ENCODE data around the gene LYL1. TPM values are rescaled to one million over a fixed set of nuclear protein-coding genes. Genes with fewer than 3 reads are reported as not detected.

LYL1 gene
- total and polyA plus RNA-seq, 4 donors = 0.35 to 69.7 (median 2.3) TPM

- WGBS = 95% methylated on average over 28 of the region's 28 CpGs
- Histone ChIP-seq H3K27me3 (ENCODE audit: control insufficient read depth in 4 of 4, insufficient read depth in 4 of 4, low read length in 3 of 4) (no peaks in the 10 kb centered on the region), H3K27ac (ENCODE audit: low read depth in 1 of 2, low read length in 2 of 2) (no peak overlapping the region), H3K9ac (ENCODE audit: low read depth in 1 of 2, low read length in 2 of 2) (no peak overlapping the region), H3K36me3 (ENCODE audit: control insufficient read depth in 4 of 4, insufficient read depth in 3 of 4, low read depth in 1 of 4, low read length in 3 of 4) (peaks cover 12 to 39% (median 15%) of the 10 kb centered on the region in 4 donors), H3K4me1 (ENCODE audit: control insufficient read depth in 4 of 4, insufficient read depth in 4 of 4, low read length in 3 of 4) (no peaks in the 10 kb centered on the region), H3K4me3 (ENCODE audit: low read depth in 1 of 3, low read length in 3 of 3) (no peak overlapping the region), H3K9me3 (ENCODE audit: control insufficient read depth in 4 of 4, low read length in 3 of 4) (no peaks in the 10 kb centered on the region)
- DNase-seq (ENCODE audit: low spot score) = no peak
- TF ChIP-seq GABPA (IDR thresholded peaks at IDR 0.05 in 1 of 2, conservative IDR thresholded peaks at IDR 0.05 in 1 of 2) (no peak), RAD21 (IDR thresholded peaks at IDR 0.05) (no peak), JUND (IDR thresholded peaks at IDR 0.05) (no peak), EGR1 (IDR thresholded peaks at IDR 0.05; ENCODE audit: low read depth in 2 of 2) (no peak), HNF4A (conservative IDR thresholded peaks at IDR 0.05) (no peak), MAX (IDR thresholded peaks at IDR 0.05) (no peak), FOXA2 (IDR thresholded peaks at IDR 0.05) (no peak), TAF1 (conservative IDR thresholded peaks at IDR 0.05) (no peak), ATF3 (IDR thresholded peaks at IDR 0.05) (no peak)
These were observed 34.7 kb upstream of the LYL1 start for GRCh38 chr19:13137290-13137794.

GRCh38 chr19:13135068-13136062 is 32.7 kb upstream of the LYL1 start:
- Histone ChIP-seq H3K4me1 (ENCODE audit: control insufficient read depth in 4 of 4, insufficient read depth in 4 of 4, low read length in 3 of 4) (no peaks in the 10 kb centered on the region), H3K9me3 (ENCODE audit: control insufficient read depth in 4 of 4, low read length in 3 of 4) (no peaks in the 10 kb centered on the region), H3K4me3 (ENCODE audit: low read depth in 1 of 3, low read length in 3 of 3) (no peak overlapping the region), H3K9ac (ENCODE audit: low read depth in 1 of 2, low read length in 2 of 2) (no peak overlapping the region), H3K36me3 (ENCODE audit: control insufficient read depth in 4 of 4, insufficient read depth in 3 of 4, low read depth in 1 of 4, low read length in 3 of 4) (peaks cover 12 to 39% (median 15%) of the 10 kb centered on the region in 4 donors), H3K27me3 (ENCODE audit: control insufficient read depth in 4 of 4, insufficient read depth in 4 of 4, low read length in 3 of 4) (no peaks in the 10 kb centered on the region), H3K27ac (ENCODE audit: low read depth in 1 of 2, low read length in 2 of 2) (no peak overlapping the region)
- DNase-seq (ENCODE audit: low spot score) = no peak
- WGBS = 96% methylated on average over 60 of the region's 60 CpGs
- TF ChIP-seq NR2F2 (IDR thresholded peaks at IDR 0.05) (no peak), JUND (IDR thresholded peaks at IDR 0.05) (no peak), ZBTB33 (IDR thresholded peaks at IDR 0.05) (no peak), REST (IDR thresholded peaks at IDR 0.05) (no peak), GABPA (IDR thresholded peaks at IDR 0.05 in 1 of 2, conservative IDR thresholded peaks at IDR 0.05 in 1 of 2) (no peak), MAX (IDR thresholded peaks at IDR 0.05) (no peak), HNF4G (IDR thresholded peaks at IDR 0.05) (no peak), FOXA2 (IDR thresholded peaks at IDR 0.05) (no peak)
